ENCODE results near the gene SLC38A10.
"Not testable (repeated sequence)": the region's sequence is repeated elsewhere in the genome, so short reads cannot be mapped to it uniquely, and the experiment has no call there.

The SLC38A10 gene

GRCh38 chr17:81311946-81312345, 16.8 kb upstream of the SLC38A10 start:
- in situ Hi-C loops (cut with MboI; ENCODE audit: low pct_unique_long_range_greater_than_20kb, low sequenced_read_pairs, unreplicated experiment) = no loop called here
- TF ChIP-seq, protein P1, sequence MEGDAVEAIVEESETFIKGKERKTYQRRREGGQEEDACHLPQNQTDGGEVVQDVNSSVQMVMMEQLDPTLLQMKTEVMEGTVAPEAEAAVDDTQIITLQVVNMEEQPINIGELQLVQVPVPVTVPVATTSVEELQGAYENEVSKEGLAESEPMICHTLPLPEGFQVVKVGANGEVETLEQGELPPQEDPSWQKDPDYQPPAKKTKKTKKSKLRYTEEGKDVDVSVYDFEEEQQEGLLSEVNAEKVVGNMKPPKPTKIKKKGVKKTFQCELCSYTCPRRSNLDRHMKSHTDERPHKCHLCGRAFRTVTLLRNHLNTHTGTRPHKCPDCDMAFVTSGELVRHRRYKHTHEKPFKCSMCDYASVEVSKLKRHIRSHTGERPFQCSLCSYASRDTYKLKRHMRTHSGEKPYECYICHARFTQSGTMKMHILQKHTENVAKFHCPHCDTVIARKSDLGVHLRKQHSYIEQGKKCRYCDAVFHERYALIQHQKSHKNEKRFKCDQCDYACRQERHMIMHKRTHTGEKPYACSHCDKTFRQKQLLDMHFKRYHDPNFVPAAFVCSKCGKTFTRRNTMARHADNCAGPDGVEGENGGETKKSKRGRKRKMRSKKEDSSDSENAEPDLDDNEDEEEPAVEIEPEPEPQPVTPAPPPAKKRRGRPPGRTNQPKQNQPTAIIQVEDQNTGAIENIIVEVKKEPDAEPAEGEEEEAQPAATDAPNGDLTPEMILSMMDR (IDR thresholded peaks at IDR 0.05; ENCODE audit: extremely low read depth, insufficient read depth, missing control alignments) = no peak
- no peak for DNase-seq (ENCODE audit: low spot score)

DNA sequence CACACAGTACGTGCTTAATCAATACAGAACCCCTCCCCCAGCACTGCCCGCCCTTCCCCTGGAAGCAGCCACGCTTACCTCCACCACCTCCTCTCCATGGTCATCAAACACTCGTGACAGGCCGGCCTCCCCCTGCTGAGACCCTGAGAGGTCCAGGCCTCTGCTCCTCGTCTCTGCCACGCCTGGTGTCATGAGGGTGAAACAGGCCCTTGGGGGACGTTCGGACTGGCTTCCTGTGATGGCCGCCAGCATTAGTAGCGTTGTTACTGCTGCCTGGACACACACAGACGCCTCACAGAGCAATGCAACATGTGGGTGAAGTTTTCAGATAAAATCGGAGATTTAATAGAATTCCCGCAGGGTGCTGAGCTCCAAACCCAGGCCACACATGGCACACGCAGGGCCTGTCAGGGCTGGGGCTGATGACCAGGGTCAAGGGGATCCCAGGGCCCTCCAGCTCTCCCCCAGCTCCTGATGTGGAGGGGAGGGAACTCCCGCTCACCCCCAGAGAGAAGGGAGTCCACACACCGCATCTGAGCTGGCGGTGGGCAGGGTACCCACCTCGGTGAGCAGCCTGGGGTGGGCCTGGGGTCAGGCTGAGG, 15.9 kb upstream of the SLC38A10 start:
- in situ Hi-C loops (cut with MboI; ENCODE audit: low pct_unique_long_range_greater_than_20kb, low sequenced_read_pairs, unreplicated experiment) = no loop called here
- TF ChIP-seq, protein P1 (IDR thresholded peaks at IDR 0.05; ENCODE audit: extremely low read depth, insufficient read depth, missing control alignments) = no peak
- no peak for DNase-seq (ENCODE audit: low spot score)

DNA sequence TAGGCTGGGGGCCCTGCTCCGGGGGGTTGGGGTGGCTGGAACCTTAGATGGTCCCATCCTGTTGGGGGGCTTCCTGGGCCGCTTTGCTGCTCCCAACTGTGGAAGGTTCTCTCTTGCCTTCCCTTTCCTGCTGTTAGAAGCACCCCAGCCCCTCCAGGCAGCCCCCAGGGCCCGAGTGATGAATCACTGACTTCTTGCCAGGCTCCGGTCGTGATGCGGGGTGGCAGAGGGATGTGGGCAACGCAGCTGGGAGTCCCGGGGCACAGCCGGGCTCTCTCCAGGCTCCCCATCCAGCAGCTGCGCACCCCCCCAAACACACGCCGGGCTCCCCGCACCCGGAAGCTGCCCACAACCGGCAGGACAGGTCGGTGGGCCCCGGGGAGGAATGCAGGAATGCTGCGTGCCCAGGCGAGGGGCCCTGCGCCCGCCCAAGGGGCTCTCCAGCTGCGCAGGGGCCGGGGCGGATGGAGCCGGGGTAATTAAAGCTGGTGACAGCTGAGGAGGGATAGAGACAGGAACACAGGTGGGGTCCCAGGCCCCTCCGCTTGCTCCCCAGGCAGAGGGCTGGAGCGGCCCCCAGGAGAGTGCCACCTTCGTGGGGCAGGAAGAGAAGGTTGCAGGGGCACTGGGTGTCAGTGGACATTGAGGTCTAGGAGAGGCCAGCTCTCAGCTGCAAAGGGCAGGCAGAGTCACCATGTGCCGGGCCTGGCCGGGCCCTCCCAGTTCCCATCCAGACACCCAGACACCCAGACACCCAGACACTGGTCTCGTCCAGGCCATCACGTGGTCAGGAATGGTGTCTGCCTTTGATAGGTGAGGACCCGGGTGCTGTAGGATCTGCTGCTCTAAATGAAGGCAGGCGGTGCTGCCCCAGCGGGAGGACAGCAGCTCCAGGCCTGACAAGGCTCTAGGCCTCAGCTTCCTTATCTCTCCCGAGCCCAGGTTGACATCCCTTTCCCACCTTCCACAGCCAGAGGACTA, 15.0 kb upstream of the SLC38A10 start:
- in situ Hi-C loops (cut with MboI; ENCODE audit: low pct_unique_long_range_greater_than_20kb, low sequenced_read_pairs, unreplicated experiment) = no loop called here
- TF ChIP-seq, protein P1 (IDR thresholded peaks at IDR 0.05; ENCODE audit: extremely low read depth, insufficient read depth, missing control alignments) = no peak
- DNase-seq (ENCODE audit: low spot score) = no peak

DNA sequence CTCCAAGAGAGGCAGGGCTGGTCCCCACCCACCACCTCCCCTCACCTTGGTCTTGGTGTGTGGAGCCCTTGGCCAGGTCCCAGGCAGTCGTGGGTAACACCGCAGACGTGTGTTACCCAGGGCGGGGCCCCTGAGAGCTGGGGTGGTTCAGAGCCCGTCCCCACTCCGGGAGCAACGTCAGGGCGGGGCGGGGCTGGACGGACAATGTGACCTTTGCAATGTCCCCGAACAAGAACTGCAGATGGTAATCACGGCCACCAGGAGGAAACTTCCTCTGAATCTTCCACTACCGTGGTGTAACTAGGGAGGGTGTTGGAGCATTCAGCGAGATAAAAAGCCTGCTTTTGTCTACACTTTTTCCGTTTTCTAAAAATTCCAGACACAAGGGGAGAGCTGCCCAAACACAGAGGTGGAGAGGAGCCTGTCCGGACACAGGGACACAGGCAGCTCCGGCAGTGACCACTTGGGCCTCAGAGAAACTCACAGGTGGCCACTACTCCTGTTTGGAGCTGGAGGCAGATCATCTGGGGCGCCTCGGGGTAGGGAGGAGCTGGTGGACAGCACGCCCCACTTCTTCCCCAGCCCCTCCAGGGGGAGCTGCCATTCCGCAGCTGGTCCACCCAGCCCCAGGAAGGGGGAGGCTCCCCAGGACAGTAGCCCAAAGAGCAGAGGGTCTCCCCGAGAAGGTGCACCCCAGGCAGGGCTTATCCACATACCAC, 14.2 kb upstream of the SLC38A10 start:
- in situ Hi-C loops (cut with MboI; ENCODE audit: low pct_unique_long_range_greater_than_20kb, low sequenced_read_pairs, unreplicated experiment) = no loop called here
- TF ChIP-seq, protein P1 (IDR thresholded peaks at IDR 0.05; ENCODE audit: extremely low read depth, insufficient read depth, missing control alignments) = peak; percentile 27
- DNase-seq (ENCODE audit: low spot score) = peak; percentile 68

GRCh38 chr17:81308784-81309139, 13.7 kb upstream of the SLC38A10 start:
- in situ Hi-C loops (cut with MboI; ENCODE audit: low pct_unique_long_range_greater_than_20kb, low sequenced_read_pairs, unreplicated experiment); DNase-seq (ENCODE audit: low spot score): not testable (repeated sequence)

DNA sequence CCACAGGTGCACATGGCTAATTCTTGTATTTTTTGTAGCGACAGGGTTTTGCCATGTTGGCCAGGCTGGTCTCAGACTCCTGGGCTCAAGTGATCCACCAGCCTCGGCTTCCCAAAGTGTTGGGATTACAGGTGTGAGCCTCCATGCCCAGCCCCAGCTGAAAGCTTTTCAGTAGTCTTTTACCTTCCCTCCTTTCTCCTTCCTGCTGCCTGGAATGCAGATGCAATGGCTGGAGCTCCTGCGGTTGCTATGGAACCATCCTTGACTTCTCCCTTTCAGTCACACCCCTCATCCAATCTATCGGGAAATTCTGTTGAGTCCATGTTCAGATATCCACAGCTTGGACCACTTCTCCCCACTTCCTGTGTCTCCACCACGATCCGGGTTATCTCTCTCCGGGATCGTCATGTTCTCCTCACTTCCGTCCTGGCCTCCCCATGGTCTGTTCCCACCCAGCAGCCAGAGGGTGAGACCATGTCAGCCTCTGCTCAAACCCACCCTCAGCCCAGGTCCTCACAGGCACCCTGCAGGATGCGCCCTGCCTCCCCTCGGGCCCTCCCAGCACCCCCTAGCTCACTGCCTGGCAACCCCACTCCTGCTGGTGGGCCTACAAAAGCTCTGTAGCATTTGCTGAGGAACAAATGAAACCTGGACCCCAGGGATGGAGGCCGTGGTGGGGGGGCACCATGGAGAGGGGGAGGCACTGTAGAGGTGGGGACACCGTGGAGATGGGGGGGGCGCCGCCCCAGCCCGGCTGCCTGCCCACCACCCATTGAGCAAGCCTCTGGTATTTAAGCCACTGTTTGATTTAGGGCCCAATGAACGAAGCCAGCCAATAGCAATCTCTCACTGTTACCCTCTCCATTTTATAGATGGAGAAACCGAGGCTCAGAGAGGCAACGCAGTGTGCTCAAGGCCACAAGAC, 12.8 kb upstream of the SLC38A10 start:
- TF ChIP-seq, protein P1 (IDR thresholded peaks at IDR 0.05; ENCODE audit: extremely low read depth, insufficient read depth, missing control alignments) = no peak
- in situ Hi-C loops (cut with MboI; ENCODE audit: low pct_unique_long_range_greater_than_20kb, low sequenced_read_pairs, unreplicated experiment) = no loop called here
- no peak for DNase-seq (ENCODE audit: low spot score)
